Keratinocyte (primary cell): ENCODE data around the gene OXCT1.

Source experiments
- EZH2 ChIP-seq: IDR thresholded peaks from one replicate; pipeline ENCODE4 v1.6.1; 2012; ENCODE audit warnings: inconsistent platforms, mild to moderate bottlenecking, low read length, moderate library complexity
- TF ChIP-seq, protein P1 (sequence below), 3 experiments: IDR thresholded peaks in 1 of 3; conservative IDR thresholded peaks in 1 of 3; optimal IDR thresholded peaks in 1 of 3; 2 replicates in 2 of 3; 3 replicates in 1 of 3; pipeline versions ENCODE3 to v1.5.1; 2011; ENCODE audit warnings: low read length in 3 of 3, mild to moderate bottlenecking in 3 of 3, moderate library complexity in 2 of 3, control low read depth in 1 of 3, inconsistent platforms in 1 of 3; ENCODE audit not compliant: insufficient read depth in 2 of 3; ENCODE audit errors: extremely low read depth in 1 of 3

DNA sequence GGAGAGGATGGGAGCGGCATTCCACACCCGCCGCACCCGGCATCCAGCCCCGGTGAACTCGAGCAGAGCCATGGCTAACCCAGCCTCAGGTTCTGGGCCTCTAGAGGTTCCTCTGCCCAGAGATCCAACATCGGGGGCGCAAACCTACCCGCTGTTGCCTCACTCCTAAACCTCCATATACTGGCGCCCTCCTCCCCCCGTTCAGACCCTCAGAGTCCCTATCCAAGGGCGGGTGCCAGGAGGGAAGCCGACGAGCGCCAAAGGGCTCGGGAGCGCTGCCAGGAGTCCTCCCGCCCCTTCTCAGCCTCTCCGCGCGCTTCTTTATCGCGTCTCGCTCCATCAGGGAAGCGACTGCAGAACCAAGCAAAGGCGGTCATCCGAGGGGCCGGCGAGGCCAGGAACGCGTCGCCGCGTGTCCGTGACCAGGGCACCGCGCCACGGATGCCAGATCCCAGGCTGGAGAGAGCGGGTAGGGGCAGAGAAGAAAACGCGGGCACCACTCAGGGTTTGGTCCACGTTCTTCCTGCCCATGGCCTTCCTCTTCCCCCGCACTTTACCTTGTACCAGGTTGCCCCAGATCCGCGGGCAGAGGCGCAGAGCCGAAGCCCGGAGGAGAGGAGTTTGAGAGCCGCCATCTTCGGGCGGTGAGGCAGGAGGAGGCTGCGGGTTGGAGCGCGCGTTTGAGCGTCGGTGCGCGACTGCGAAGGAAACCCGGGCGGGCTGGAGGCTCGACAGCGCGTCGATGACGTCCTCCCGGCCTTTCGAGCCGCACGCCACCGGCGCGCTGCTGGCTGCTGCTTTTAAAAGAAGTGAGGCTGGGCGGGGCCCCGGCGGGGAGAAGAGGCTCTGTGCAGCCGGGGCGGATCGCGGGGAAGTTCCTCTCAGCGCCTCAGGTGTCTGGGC, at the start of gene OXCT1:
- TF ChIP-seq EZH2, result no peak
- TF ChIP-seq, protein P1, sequence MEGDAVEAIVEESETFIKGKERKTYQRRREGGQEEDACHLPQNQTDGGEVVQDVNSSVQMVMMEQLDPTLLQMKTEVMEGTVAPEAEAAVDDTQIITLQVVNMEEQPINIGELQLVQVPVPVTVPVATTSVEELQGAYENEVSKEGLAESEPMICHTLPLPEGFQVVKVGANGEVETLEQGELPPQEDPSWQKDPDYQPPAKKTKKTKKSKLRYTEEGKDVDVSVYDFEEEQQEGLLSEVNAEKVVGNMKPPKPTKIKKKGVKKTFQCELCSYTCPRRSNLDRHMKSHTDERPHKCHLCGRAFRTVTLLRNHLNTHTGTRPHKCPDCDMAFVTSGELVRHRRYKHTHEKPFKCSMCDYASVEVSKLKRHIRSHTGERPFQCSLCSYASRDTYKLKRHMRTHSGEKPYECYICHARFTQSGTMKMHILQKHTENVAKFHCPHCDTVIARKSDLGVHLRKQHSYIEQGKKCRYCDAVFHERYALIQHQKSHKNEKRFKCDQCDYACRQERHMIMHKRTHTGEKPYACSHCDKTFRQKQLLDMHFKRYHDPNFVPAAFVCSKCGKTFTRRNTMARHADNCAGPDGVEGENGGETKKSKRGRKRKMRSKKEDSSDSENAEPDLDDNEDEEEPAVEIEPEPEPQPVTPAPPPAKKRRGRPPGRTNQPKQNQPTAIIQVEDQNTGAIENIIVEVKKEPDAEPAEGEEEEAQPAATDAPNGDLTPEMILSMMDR (optimal IDR thresholded peaks at IDR 0.05 in 1 of 3, IDR thresholded peaks at IDR 0.05 in 1 of 3, conservative IDR thresholded peaks at IDR 0.05 in 1 of 3; ENCODE audit: extremely low read depth in 1 of 3, insufficient read depth in 2 of 3, low read length in 3 of 3), result no peak
